HG02973 (cell line): Measurements from ENCODE around the gene LMTK2.

Experiments used
- ATAC-seq: cut with Tn5 transposase; IDR thresholded peaks from one replicate; pipeline ENCODE4 v1.9.1; 2021; ENCODE audit warnings: moderate library complexity; ENCODE audit not compliant: unreplicated experiment

LMTK2 gene

GRCh38 chr7:98171449-98171848, 64.8 kb downstream of the LMTK2 start:
- no peak for ATAC-seq

- no peak for ATAC-seq
These were observed 67.9 kb downstream of the LMTK2 start for GRCh38 chr7:98174334-98175259.

DNA sequence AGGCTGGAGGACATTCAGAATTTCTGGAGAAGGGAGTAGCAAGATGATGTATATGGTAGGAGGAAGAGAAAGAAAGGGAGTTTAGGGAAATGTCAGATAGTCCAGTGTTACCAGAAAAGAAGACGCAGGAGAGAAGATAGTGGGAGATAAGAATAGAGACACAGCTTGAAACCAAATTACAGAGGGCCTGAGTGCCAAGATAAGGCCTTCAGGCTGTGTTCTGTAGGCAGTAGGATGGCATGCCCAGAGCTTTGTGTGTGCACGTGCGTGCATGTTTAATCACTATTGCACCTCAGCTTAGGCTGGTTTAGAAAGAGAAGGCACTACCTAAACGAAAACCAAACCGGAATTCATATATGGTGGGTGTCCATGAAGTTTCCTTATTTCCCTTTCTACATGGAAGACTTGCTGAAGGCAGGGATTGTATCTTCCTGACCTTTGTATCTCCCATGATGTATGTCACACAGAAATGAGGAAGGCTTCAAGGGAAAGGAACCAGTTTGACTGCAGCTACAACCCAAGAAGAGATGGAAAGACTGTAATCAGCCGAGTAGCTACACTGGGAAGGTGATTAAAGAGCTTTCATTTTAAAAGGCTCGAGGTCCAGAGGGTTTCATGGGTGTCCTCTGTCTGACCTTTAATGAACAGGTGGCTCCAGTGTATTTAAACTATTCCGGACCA, 68.7 kb downstream of the LMTK2 start:
- no peak for ATAC-seq

- no peak for ATAC-seq
These were observed 70.9 kb downstream of the LMTK2 start for GRCh38 chr7:98177553-98177952.

DNA sequence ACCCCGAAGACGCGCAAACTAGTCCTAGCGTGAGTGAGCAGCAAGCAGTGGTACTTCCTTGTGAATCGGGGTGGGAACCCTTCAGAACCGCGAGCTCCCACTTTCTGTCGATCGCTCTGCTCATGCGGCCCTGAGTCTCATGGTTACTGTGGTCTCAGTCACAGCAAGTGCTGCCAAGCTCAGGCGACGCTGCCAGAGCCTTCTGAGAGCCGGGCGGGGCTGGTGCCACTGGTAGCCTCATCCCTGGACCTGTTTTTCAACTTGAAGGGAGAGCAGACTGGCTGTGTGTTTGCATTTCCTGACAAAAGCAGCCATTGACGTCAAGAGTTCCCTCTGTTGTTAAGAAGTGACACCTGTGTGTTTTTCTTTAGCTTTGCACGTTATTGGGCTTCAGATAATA, 71.7 kb downstream of the LMTK2 start:
- ATAC-seq, result no peak

- ATAC-seq, result no peak
These were observed 72.3 kb downstream of the LMTK2 start for GRCh38 chr7:98178762-98179490.

- ATAC-seq, result no peak
These were observed 74.1 kb downstream of the LMTK2 start for GRCh38 chr7:98180751-98181150.

GRCh38 chr7:98185101-98185500, 78.4 kb downstream of the LMTK2 start:
- no peak for ATAC-seq

DNA sequence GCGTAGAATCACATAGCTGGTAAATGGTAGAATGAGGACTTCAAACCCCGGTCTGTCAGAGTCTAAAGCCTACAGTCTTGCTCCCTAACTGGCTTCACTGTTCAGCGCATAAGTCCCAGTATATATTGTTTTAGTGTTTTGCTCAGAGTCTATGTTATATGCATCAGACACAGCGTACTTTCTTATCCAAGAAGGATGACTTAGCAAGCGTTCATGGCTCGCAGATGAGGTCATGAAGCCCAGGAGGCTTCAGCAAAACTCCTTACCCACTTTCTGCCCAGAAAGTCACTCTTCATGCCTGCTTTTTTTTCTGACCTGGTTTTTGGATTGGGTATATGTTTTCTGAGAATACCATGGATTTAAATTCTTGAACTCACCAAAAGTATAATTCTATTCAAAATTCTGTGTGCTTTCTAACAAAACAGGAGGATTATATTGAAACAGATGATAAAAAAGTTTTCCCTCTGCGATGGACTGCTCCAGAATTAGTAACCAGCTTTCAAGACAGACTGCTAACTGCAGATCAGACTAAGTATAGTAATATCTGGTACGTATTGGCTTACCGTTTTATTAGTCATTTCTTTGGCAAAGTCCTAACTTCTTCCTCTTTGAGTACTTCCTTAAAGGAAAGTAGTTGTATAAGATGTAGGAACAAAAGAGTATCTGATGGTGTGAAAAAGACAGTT, 79.9 kb downstream of the LMTK2 start:
- ATAC-seq, result no peak

- no peak for ATAC-seq
These were observed 80.5 kb downstream of the LMTK2 start for GRCh38 chr7:98187138-98187502.

- no peak for ATAC-seq
These were observed 82.9 kb downstream of the LMTK2 start for GRCh38 chr7:98189559-98189958.

DNA sequence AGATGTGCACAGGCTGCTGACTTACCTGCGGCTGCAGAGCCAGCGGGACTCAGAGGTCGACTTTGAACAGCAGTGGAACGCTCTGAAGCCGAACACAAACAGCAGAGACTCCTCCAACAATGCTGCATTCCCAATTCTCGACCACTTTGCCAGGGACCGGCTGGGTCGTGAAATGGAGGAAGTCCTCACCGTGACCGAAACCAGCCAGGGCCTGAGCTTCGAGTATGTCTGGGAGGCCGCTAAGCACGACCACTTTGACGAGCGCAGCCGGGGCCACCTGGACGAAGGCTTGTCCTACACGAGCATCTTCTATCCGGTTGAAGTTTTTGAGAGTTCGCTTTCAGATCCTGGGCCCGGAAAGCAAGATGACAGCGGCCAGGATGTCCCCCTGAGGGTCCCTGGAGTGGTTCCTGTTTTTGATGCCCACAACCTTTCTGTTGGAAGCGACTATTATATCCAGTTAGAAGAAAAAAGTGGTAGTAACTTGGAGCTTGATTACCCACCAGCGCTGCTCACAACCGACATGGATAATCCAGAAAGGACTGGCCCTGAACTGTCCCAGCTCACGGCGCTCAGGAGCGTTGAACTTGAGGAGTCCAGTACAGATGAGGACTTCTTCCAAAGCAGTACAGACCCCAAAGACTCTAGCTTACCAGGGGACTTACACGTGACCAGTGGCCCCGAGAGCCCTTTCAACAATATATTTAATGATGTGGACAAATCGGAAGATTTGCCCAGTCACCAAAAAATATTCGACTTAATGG, 85.2 kb downstream of the LMTK2 start:
- ATAC-seq, result no peak

DNA sequence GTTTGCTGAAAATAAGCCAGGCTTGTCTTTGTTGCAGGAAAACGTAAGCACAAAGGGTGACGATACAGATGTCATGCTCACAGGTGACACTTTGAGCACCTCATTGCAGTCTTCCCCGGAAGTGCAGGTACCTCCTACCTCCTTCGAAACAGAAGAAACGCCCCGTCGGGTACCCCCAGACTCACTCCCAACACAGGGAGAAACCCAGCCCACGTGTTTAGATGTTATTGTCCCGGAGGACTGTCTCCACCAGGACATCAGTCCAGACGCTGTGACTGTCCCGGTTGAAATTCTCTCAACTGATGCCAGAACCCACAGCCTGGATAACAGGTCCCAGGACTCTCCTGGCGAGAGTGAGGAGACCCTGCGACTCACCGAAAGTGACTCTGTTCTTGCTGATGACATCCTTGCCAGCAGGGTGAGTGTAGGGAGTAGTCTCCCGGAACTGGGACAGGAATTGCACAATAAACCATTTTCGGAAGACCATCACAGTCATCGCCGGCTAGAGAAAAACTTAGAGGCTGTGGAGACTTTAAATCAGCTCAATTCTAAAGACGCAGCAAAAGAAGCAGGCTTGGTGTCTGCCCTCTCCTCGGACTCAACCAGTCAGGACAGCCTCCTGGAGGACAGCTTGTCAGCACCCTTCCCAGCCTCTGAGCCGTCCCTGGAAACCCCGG, 86.3 kb downstream of the LMTK2 start:
- ATAC-seq, result no peak

- no peak for ATAC-seq
These were observed 87.0 kb downstream of the LMTK2 start for GRCh38 chr7:98193474-98194180.

DNA sequence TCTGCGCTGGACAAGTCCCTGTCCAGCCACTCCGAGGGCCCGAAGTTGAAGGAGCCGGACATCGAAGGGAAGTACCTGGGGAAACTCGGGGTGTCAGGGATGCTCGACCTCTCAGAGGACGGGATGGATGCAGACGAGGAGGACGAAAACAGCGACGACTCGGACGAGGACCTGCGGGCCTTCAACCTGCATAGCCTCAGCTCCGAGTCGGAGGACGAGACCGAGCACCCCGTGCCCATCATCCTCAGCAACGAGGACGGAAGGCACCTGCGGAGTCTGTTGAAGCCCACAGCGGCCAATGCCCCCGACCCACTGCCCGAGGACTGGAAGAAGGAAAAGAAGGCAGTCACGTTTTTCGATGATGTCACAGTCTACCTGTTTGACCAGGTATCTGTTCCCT, 87.5 kb downstream of the LMTK2 start:
- ATAC-seq, result no peak

DNA sequence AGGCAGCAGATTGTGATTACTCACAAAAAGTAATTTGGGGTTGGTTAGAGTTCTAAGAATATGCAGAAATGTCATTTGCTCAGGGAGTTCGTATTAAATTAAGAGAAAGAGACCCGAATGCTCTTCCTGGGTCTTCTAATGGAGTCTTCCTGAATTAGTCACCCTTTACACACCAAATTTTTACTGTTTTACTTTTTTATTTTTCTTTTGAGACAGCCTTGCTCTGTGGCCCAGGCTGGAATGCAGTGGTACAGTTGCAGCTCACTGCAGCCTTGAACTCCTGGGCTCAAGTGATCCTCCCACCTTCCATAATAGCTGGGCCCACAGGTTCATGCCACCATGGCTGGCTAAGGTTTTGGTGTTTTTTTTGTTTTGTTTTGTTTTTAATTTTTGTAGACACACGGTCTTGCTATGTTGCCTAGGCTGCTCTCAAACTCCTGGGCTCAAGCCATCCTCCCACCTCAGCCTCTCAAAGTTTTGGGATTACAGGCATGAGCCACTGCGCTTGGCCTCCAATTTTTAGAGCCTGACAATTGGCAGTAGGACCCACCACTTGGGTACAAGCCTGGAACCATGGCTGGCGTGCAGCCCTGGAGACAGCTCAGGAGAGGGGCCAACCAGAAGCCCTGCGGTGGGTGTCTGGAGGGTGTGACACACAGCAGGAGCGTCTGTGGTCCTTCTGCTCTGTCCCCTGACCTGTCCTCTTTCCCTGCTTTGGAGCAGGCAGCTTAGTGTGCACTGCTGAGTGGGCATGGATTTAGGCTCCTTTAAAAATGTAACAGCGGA, 88.2 kb downstream of the LMTK2 start:
- ATAC-seq, result no peak

- no peak for ATAC-seq
These were observed 90.3 kb downstream of the LMTK2 start for GRCh38 chr7:98196706-98197605.
